H1 (cell line): ENCODE data around the gene CMC1.

Experiments used
- CBX8 ChIP-seq: fragments of 300-800, 300-1000 bp; sonication (generic); IDR thresholded peaks from 2 replicates; pipeline ENCODE4 v1.7.1; 2016; ENCODE audit warnings: low read depth, low read length, borderline replicate concordance
- CHD1 ChIP-seq: IDR thresholded peaks from 2 replicates; pipeline ENCODE4 v1.6.1; 2012; ENCODE audit warnings: low read depth, low read length, improper control_type of control experiment
- CHD2 ChIP-seq: IDR thresholded peaks from 2 replicates; pipeline ENCODE4 v1.6.1; 2012; ENCODE audit warnings: low read length, improper control_type of control experiment
- EGR1 ChIP-seq: IDR thresholded peaks from 2 replicates; pipeline ENCODE4 v1.6.1; 2011; ENCODE audit warnings: low read depth, low read length, borderline replicate concordance
- EP300 ChIP-seq, 2 experiments: IDR thresholded peaks; 1 replicate in 1 of 2; 2 replicates in 1 of 2; pipeline ENCODE4 v1.6.1; 2011 to 2012; ENCODE audit warnings: low read depth in 2 of 2, low read length in 2 of 2, mild to moderate bottlenecking in 2 of 2, borderline replicate concordance in 1 of 2, inconsistent platforms in 1 of 2, moderate library complexity in 1 of 2
- EZH2 ChIP-seq: fragments of 200-600 bp; sonication (generic); IDR thresholded peaks from 2 replicates; pipeline ENCODE4 v1.7.1; 2012; ENCODE audit warnings: low read depth, mild to moderate bottlenecking, moderate library complexity, low read length, inconsistent platforms; ENCODE audit not compliant: severe bottlenecking
- GABPA ChIP-seq: IDR thresholded peaks from 2 replicates; pipeline ENCODE4 v1.6.1; 2011; ENCODE audit warnings: mild to moderate bottlenecking, low read length, moderate library complexity, borderline replicate concordance; ENCODE audit not compliant: insufficient read depth
- KDM1A ChIP-seq: fragments of 200-600, 300-600 bp; sonication (generic); IDR thresholded peaks from 2 replicates; pipeline ENCODE4 v1.7.1; 2016; ENCODE audit warnings: mild to moderate bottlenecking, low read length, borderline replicate concordance
- POLR2A ChIP-seq, 2 experiments: IDR thresholded peaks; 1 replicate in 1 of 2; 2 replicates in 1 of 2; pipeline ENCODE4 v1.6.1; 2011; ENCODE audit warnings: low read depth in 2 of 2, low read length in 2 of 2, mild to moderate bottlenecking in 2 of 2; ENCODE audit errors: control extremely low read depth in 1 of 2
- SP1 ChIP-seq: IDR thresholded peaks from 2 replicates; pipeline ENCODE4 v1.6.1; 2011; ENCODE audit warnings: low read depth, low read length
- ZNF274 ChIP-seq: IDR thresholded peaks from 2 replicates; pipeline ENCODE4 v1.7.0; 2012; ENCODE audit warnings: low read length, borderline replicate concordance; ENCODE audit errors: extremely low read depth
- TF ChIP-seq, protein P1 (sequence below), 3 experiments: IDR thresholded peaks; 1 replicate in 2 of 3; 2 replicates in 1 of 3; pipeline versions ENCODE4 v1.5.1 to v1.6.1; 2011; ENCODE audit warnings: low read length in 3 of 3, mild to moderate bottlenecking in 3 of 3, inconsistent platforms in 2 of 3, low read depth in 1 of 3, moderate library complexity in 1 of 3; ENCODE audit not compliant: insufficient read depth in 1 of 3; ENCODE audit errors: control extremely low read depth in 1 of 3
- TF ChIP-seq, protein P2 (sequence below): IDR thresholded peaks from 2 replicates; pipeline ENCODE4 v1.6.1; 2011; ENCODE audit warnings: low read depth, mild to moderate bottlenecking, low read length; ENCODE audit not compliant: insufficient read depth

DNA sequence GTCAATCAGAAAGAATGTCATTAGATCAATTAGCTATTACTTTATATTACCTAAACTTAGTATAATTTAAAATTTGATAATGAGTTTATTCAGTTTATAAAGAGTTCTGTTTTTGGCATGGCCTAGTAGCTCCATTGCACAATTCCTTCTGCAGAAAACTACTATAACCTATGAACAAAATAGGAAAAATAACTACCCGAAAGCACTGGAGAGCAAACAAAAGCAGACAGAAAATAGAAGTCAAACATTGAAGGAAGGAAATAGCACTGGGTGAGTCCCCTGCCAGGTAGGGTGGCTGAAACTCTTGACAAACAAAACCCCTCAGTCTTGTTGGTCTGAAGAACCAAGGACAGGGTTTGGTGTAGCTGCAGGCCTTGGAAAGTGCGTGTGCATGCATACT lies 37.5 kb downstream of the CMC1 start:
- TF ChIP-seq CBX8, result no peak
- TF ChIP-seq POLR2A (IDR thresholded peaks at IDR 0.05; ENCODE audit: control extremely low read depth in 1 of 2, low read depth in 2 of 2, low read length in 2 of 2), result no peak
- TF ChIP-seq, protein P1, sequence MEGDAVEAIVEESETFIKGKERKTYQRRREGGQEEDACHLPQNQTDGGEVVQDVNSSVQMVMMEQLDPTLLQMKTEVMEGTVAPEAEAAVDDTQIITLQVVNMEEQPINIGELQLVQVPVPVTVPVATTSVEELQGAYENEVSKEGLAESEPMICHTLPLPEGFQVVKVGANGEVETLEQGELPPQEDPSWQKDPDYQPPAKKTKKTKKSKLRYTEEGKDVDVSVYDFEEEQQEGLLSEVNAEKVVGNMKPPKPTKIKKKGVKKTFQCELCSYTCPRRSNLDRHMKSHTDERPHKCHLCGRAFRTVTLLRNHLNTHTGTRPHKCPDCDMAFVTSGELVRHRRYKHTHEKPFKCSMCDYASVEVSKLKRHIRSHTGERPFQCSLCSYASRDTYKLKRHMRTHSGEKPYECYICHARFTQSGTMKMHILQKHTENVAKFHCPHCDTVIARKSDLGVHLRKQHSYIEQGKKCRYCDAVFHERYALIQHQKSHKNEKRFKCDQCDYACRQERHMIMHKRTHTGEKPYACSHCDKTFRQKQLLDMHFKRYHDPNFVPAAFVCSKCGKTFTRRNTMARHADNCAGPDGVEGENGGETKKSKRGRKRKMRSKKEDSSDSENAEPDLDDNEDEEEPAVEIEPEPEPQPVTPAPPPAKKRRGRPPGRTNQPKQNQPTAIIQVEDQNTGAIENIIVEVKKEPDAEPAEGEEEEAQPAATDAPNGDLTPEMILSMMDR (IDR thresholded peaks at IDR 0.05; ENCODE audit: control extremely low read depth in 1 of 3, insufficient read depth in 1 of 3, low read depth in 1 of 3, low read length in 3 of 3), result no peak
- TF ChIP-seq KDM1A, result no peak
- TF ChIP-seq CHD2, result no peak
- no peak for TF ChIP-seq ZNF274
- no peak for TF ChIP-seq EGR1
- no peak for TF ChIP-seq EP300 (IDR thresholded peaks at IDR 0.05; ENCODE audit: borderline replicate concordance in 1 of 2, low read depth in 2 of 2, low read length in 2 of 2)
- TF ChIP-seq SP1, result no peak
- no peak for TF ChIP-seq CHD1
- TF ChIP-seq GABPA, result no peak
- TF ChIP-seq, protein P2, sequence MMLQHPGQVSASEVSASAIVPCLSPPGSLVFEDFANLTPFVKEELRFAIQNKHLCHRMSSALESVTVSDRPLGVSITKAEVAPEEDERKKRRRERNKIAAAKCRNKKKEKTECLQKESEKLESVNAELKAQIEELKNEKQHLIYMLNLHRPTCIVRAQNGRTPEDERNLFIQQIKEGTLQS, result no peak
- no peak for TF ChIP-seq EZH2
